Psoas muscle (tissue), 8 donors: ENCODE measurements around the gene CXCL12. TPM values are rescaled to one million over a fixed set of nuclear protein-coding genes. Genes with fewer than 3 reads are reported as not detected.

ENCODE experiments used
- ATAC-seq, 4 donors: fragments of 200-7000 bp; cut with Tn5 transposase; one replicate each; pipeline ENCODE4 v1.9.1; 2020; ENCODE audit warnings: moderate library complexity in 3 of 4, mild to moderate bottlenecking in 2 of 4
- DNase-seq, 2 donors: peaks; one replicate each; pipeline ENCODE4 v3.0.0-alpha.2; 2020
- H3K27ac ChIP-seq: fragments of 200-600 bp; one replicate; pipeline ENCODE4 v1.8.0; 2022
- H3K27me3 ChIP-seq, 3 donors: fragments of 200-600 bp in 1 of 3; one replicate each; pipeline versions ENCODE4 v1.6.1 to v1.8.0; 2013 to 2022; ENCODE audit warnings: low read length in 2 of 3, mild to moderate bottlenecking in 2 of 3, moderate library complexity in 1 of 3; ENCODE audit not compliant: insufficient read depth in 3 of 3
- H3K36me3 ChIP-seq, 2 donors: fragments of 200-600 bp in 1 of 2; one replicate each; pipeline versions ENCODE4 v1.6.1 to v1.8.0; 2013 to 2022; ENCODE audit warnings: low read depth in 1 of 2, mild to moderate bottlenecking in 1 of 2, moderate library complexity in 1 of 2; ENCODE audit not compliant: insufficient read depth in 1 of 2
- H3K4me1 ChIP-seq: fragments of 200-600 bp; one replicate; pipeline ENCODE4 v1.8.0; 2022
- H3K4me3 ChIP-seq: fragments of 200-600 bp; one replicate; pipeline ENCODE4 v1.8.0; 2022; ENCODE audit warnings: mild to moderate bottlenecking
- H3K9me3 ChIP-seq: fragments of 200-600 bp; one replicate; pipeline ENCODE4 v1.8.0; 2022
- CTCF ChIP-seq: fragments of 200-600 bp; IDR thresholded peaks from one replicate; pipeline ENCODE4 v1.8.0; 2022; ENCODE audit warnings: antibody characterized with exemption
- WGBS, 3 donors: extraction: QIAGEN DNeasy Blood & Tissue Kit; methylation state at CpG; one replicate each; pipeline versions ENCODE4 v1.1.6 to v1.1.7; 2013; 5-methylcytosine and 5-hydroxymethylcytosine counted together
- intact Hi-C, 2 donors: fragments of 100-400 bp; cut with DNase I; formaldehyde crosslinking; loops; one replicate each; pipeline versions ENCODE4 v1.11.0 to v1.14.2; 2022
- polyA plus RNA-seq, 3 donors: library from polyadenylated mRNA; stranded (reverse); fragments of 200-250 nt; gene quantifications; one replicate each; pipeline ENCODE4 v1.2.3, GENCODE V29; 2013
- total RNA-seq, 4 donors: library from RNA; stranded (reverse); fragmentation: NEBNext Ultra II Directional in 2 of 4; extraction: Animal tissue kit (Norgen Biotek cat#: 25700) in 2 of 4; gene quantifications; one replicate each; pipeline versions ENCODE4 v1.2.1 to v1.2.4, GENCODE V29; 2021 to 2023
- donor health status: healthy with polysubstance abuse.
- donor health status: DM: no; HTN: no; CAD: no; lungs with moderate emphysema.
- donor health status: Bipolar disorder and iron deficiency.
- donor health status: healthy.
- donor health status: DM: yes; HTN: yes; CAD: no.
- donor health status: DM: no; HTN: no; CAD: no.
- donor health status: DM: no; HTN: no; CAD: no.
- donor health status: DM: yes; HTN: yes; CAD: no.

CXCL12 gene
- total and polyA plus RNA-seq, 7 donors, result 16.1 to 84.4 (median 40.4) TPM

GRCh38 chr10:44419790-44420549 is 35.1 kb upstream of the CXCL12 start:
- no peak for TF ChIP-seq CTCF
- DNase-seq (no peak), ATAC-seq (no peak)
- 46 to 64% (median 53%) methylated on average over 2 of the region's 2 CpGs for WGBS, 3 donors
- Histone ChIP-seq H3K27ac (no peak overlapping the region), H3K36me3 (no peaks in the 10 kb centered on the region), H3K4me1 (no peaks in the 10 kb centered on the region), H3K9me3 (no peaks in the 10 kb centered on the region), H3K4me3 (no peak overlapping the region), H3K27me3 (no peaks in the 10 kb centered on the region)
- intact Hi-C loops, result no loop called here

GRCh38 chr10:44418637-44419036 is 33.7 kb upstream of the CXCL12 start:
- no peak for ATAC-seq
- no peaks in the 10 kb centered on the region for H3K9me3 ChIP-seq
- no peaks in the 10 kb centered on the region for H3K27me3 ChIP-seq
- H3K36me3 ChIP-seq, result no peaks in the 10 kb centered on the region
- DNase-seq, result no peak
- H3K27ac ChIP-seq, result no peak overlapping the region
- H3K4me1 ChIP-seq, result no peaks in the 10 kb centered on the region
- WGBS, 3 donors, result 94 to 98% (median 97%) methylated on average over 8 of the region's 8 CpGs
- intact Hi-C loops, result no loop called here
- no peak overlapping the region for H3K4me3 ChIP-seq
- no peak for TF ChIP-seq CTCF

- intact Hi-C loops, result no loop called here
- Histone ChIP-seq H3K36me3 (no peaks in the 10 kb centered on the region), H3K27me3 (no peaks in the 10 kb centered on the region), H3K27ac (no peak overlapping the region), H3K4me1 (no peaks in the 10 kb centered on the region), H3K4me3 (no peak overlapping the region), H3K9me3 (no peaks in the 10 kb centered on the region)
- no peak for DNase-seq
- no peak for TF ChIP-seq CTCF
- no peak for ATAC-seq
- 96 to 99% (median 98%) methylated on average over 4 of the region's 4 CpGs for WGBS, 3 donors
Measured at GRCh38 chr10:44417761-44418160, 32.9 kb upstream of the CXCL12 start.

GRCh38 chr10:44416936-44417335 is 32.0 kb upstream of the CXCL12 start:
- 49 to 75% (median 73%) methylated on average over 2 of the region's 2 CpGs for WGBS, 3 donors
- no peak for TF ChIP-seq CTCF
- H3K36me3 ChIP-seq, result no peaks in the 10 kb centered on the region
- intact Hi-C loops, result no loop called here
- no peak overlapping the region for H3K4me3 ChIP-seq
- H3K27ac ChIP-seq, result no peak overlapping the region
- DNase-seq (no peak), ATAC-seq (no peak)
- no peaks in the 10 kb centered on the region for H3K27me3 ChIP-seq
- no peaks in the 10 kb centered on the region for H3K4me1 ChIP-seq
- no peaks in the 10 kb centered on the region for H3K9me3 ChIP-seq
